ENCODE measurements around the gene ARMC3.
"Not testable (repeated sequence)": the region's sequence is repeated elsewhere in the genome, so short reads cannot be mapped to it uniquely, and the experiment has no call there.

ARMC3 gene

GRCh38 chr10:23051855-23052331, 124.0 kb downstream of the ARMC3 start:
- DNase-seq, result no peak

GRCh38 chr10:23053036-23053435, 125.2 kb downstream of the ARMC3 start:
- no peak for DNase-seq

GRCh38 chr10:23055424-23056185, 127.8 kb downstream of the ARMC3 start:
- no peak for DNase-seq

- DNase-seq, result no peak
These were observed 128.3 kb downstream of the ARMC3 start for GRCh38 chr10:23056186-23056579.

- no peak for DNase-seq
These were observed 130.5 kb downstream of the ARMC3 start for GRCh38 chr10:23058366-23058765.

GRCh38 chr10:23060918-23061317, 133.1 kb downstream of the ARMC3 start:
- no peak for DNase-seq

GRCh38 chr10:23063045-23063972, 135.5 kb downstream of the ARMC3 start:
- DNase-seq, result no peak

GRCh38 chr10:23063973-23064812, 136.3 kb downstream of the ARMC3 start:
- DNase-seq, result no peak

GRCh38 chr10:23064813-23065114, 136.9 kb downstream of the ARMC3 start:
- not testable (repeated sequence) for DNase-seq

GRCh38 chr10:23065181-23065948, 137.5 kb downstream of the ARMC3 start:
- DNase-seq, result peak; percentile 81 to 85

GRCh38 chr10:23067337-23067736, 139.5 kb downstream of the ARMC3 start:
- DNase-seq, result no peak

- DNase-seq, result peak; percentile 61 to 65
These were observed 140.3 kb downstream of the ARMC3 start for GRCh38 chr10:23067939-23068775.

GRCh38 chr10:23069019-23069815, 141.4 kb downstream of the ARMC3 start:
- no peak for DNase-seq

GRCh38 chr10:23070092-23070912, 142.4 kb downstream of the ARMC3 start:
- DNase-seq, result not testable (repeated sequence)

GRCh38 chr10:23070913-23071218, 143.0 kb downstream of the ARMC3 start:
- DNase-seq, result no peak

GRCh38 chr10:23072593-23072992, 144.7 kb downstream of the ARMC3 start:
- not testable (repeated sequence) for DNase-seq

- DNase-seq, result no peak
These were observed 145.7 kb downstream of the ARMC3 start for GRCh38 chr10:23073527-23073926.

- DNase-seq, result no peak
These were observed 147.8 kb downstream of the ARMC3 start for GRCh38 chr10:23075672-23076071.

- no peak for DNase-seq
These were observed 150.3 kb downstream of the ARMC3 start for GRCh38 chr10:23078114-23078513.

GRCh38 chr10:23079700-23080099, 151.8 kb downstream of the ARMC3 start:
- no peak for DNase-seq
